ENCODE measurements around the gene MRPL9.
"Not testable (repeated sequence)": the region's sequence is repeated elsewhere in the genome, so short reads cannot be mapped to it uniquely, and the experiment has no call there.

The MRPL9 gene

DNA sequence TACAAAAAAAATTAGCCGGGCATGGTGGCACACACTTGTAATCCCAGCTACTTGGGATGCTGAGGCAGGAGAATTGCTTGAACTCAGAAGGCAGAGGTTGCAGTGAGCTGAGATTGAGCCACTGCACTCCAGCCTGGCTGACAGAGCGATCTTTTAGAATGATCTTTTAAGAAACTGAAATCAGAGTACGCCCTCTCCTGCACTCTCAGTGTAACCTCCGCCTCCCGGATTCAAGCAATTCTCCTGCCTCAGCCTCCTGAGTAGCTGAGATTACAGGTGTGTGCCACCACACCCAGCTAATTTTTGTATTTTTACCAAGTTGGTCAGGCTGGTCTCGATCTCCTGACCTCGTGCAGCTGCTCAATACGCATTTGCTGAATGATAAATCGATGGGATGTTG lies 29.3 kb downstream of the MRPL9 start:
- not testable (repeated sequence) for H3K4me3 Mint-ChIP-seq; H3K27ac Mint-ChIP-seq; H3K36me3 Mint-ChIP-seq (ENCODE audit: low read depth)
- peaks cover 10% of the 10 kb centered on the region for H3K4me1 Mint-ChIP-seq (ENCODE audit: low read depth)
- H3K9me3 Mint-ChIP-seq = peaks cover 23% of the 10 kb centered on the region
- intact Hi-C loops (cut with micrococcal nuclease) = loop anchor here (2.0 kb wide), 1 partner anchor 293 kb away; no protein-coding TSS in a partner anchor
- peaks cover 10% of the 10 kb centered on the region for H3K27me3 Mint-ChIP-seq

DNA sequence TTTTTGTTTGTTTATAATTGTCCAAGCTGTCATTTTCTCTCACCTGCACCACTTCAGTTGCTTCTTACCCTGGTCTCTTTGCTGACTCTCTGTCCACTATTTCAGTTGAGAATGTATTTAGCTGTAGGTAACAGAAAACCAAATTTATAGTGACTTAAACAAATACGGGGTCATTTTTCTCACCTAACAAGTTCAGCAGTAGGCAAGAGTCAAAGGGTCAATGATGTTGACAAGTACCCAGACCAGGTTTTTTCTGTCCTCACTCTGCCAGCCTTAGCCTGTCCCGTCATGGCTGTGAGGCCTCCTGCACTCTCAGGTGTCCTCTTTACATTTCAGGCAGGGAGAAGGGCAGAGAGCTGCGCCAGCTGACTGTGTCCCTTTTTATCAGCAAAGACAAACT lies 30.2 kb downstream of the MRPL9 start:
- Mint-ChIP-seq H3K36me3 (ENCODE audit: low read depth) (no peaks in the 10 kb centered on the region), H3K27me3 (peaks cover 16% of the 10 kb centered on the region), H3K4me3 (no peak overlapping the region), H3K27ac (no peak overlapping the region), H3K9me3 (peaks cover 19% of the 10 kb centered on the region), H3K4me1 (ENCODE audit: low read depth) (peaks cover 10% of the 10 kb centered on the region)
- intact Hi-C loops (cut with micrococcal nuclease) = no loop called here

DNA sequence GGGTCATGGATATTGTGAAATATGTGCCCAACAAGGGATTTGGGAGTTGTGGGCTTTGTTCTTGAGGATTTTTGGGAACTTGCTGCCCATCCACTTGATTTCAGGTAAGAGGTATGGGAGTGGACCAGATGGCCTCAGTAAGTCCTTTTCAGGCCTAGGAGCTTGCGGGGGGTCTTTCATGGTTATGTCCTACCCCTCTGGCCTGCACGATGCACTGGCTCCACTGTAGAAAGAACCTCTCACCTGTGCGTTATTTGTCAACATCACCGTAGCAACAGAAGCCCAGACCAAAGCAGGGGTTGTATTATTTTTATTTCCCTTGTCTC lies 33.4 kb downstream of the MRPL9 start:
- H3K9me3 Mint-ChIP-seq = no peaks in the 10 kb centered on the region
- no peaks in the 10 kb centered on the region for H3K36me3 Mint-ChIP-seq (ENCODE audit: low read depth)
- H3K27me3 Mint-ChIP-seq = peaks cover 38% of the 10 kb centered on the region

DNA sequence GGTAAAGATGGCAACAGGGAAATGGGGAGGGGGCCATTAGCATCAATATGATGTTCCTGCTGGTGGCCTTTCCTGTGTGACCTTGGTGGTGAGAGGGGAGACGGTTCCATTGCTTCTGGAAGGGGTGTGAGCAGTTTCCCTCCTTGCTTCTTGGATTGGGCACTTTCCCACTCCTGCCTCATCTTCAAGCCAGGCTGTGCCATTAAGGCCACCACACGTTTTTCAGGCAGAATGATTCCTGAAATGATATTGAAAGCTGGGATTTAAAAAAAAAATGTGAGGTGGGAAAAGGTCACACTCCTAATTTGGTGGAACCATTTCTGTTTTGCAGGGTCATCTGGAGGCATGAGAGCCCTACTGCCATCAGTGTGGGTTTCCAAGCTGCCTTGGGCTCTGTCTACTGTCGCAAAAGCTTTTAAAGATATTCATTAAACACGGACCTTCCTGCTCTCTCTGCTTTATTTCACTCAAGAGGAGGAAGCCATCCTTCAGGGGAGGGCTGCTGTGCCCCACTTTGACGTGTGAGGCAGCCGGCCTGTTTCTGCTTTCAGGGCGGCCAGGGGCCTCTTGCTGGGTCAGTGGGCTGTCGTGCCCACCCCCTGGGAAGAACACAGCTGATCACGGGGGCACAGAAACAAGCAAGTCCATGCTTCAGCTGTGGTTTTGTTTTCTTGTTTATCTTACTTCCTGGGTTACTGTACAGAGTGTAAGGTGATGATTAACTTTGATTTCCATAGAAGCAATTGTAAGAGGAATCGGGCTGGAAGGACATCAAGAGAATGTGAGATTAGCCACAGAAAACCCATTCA lies 33.9 kb downstream of the MRPL9 start:
- no peaks in the 10 kb centered on the region for H3K4me1 Mint-ChIP-seq (ENCODE audit: low read depth)
- no peaks in the 10 kb centered on the region for H3K9me3 Mint-ChIP-seq
- no peak overlapping the region for H3K4me3 Mint-ChIP-seq
- intact Hi-C loops (cut with micrococcal nuclease) = no loop called here
- peaks cover 41% of the 10 kb centered on the region for H3K27me3 Mint-ChIP-seq
- no peaks in the 10 kb centered on the region for H3K36me3 Mint-ChIP-seq (ENCODE audit: low read depth)
- H3K27ac Mint-ChIP-seq = no peak overlapping the region

More for the DNA sequence above, 33.4 kb downstream of the MRPL9 start:
- intact Hi-C loops (cut with micrococcal nuclease) = no loop called here
- Mint-ChIP-seq H3K27ac (no peak overlapping the region), H3K4me3 (no peak overlapping the region), H3K4me1 (ENCODE audit: low read depth) (peaks cover 5% of the 10 kb centered on the region)

DNA sequence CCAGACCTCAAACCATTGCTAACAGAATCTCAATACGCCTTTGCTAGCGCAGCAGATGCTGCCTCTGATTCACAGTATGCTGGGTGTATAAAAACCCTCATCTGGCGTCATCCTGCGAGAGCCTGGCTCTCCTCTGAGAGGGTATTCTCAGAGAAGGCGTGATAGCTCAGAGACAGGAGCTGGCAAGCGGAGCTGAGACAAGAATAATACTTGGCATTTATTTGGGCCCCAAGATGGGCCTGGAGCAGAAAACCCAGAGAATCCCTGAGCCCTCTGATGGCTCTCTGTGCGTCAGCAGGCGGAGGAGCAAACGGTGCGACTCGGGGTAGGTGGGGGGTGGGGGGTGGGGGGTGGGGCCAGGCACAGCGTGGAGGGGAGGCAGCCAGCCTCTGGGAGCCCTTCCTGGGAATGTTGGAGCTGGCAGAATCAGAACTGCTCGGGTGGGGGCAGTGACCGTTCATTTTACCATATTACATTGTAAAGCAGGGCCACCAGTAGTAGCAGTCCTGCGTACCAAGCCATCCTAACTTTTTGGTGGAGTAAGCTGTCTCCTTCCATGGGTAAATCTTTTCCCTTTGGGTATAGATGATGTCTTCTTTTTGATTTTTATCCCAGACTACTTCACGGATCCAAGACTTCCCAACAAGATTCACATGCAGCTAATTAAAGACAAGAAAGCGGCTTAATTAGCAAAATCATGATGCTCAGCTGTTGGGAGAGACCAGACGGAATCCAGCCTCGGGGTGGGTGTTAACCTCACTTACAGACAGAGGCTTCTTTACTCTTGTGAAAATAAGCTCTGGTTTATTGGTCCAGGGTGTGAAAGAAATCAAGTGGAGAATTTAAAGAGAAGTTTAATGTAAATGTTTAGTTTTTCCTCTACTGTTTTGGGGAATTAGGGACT lies 34.9 kb downstream of the MRPL9 start:
- no peak overlapping the region for H3K27ac Mint-ChIP-seq
- H3K27me3 Mint-ChIP-seq = peaks cover 50% of the 10 kb centered on the region
- H3K9me3 Mint-ChIP-seq = no peaks in the 10 kb centered on the region
- H3K4me3 Mint-ChIP-seq = no peak overlapping the region
- intact Hi-C loops (cut with micrococcal nuclease) = no loop called here
- no peaks in the 10 kb centered on the region for H3K36me3 Mint-ChIP-seq (ENCODE audit: low read depth)
- H3K4me1 Mint-ChIP-seq (ENCODE audit: low read depth) = no peaks in the 10 kb centered on the region

DNA sequence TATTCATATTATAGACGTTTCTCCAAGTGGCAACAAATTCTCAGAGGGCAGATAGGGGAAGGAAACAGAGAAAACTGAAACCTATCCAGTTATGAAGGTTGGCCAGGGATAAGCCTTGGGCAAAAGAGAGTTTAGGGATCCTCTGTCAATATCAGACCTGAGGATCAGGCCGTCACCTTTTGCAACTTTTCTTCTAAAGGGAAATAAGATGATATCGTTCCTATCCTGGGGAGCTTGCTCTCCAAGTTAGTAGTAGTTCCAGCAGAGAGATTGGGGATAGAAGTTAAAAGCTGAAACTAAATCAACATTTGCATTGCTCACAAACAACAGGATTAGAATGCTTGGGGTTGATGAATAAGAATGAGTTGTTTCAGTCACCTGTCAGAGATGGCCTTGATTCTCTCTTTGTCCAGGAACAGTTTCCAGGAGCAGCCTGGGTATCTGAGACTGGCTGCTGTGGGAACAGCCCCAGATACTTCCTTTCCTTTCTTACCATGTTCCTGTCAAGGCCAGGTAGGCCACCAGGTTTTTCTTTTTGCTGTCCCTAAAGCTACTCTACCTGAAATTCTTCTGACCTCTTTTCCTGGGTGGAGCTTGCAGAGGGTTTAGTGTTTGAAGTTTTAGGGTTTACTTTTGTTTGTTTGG lies 39.4 kb downstream of the MRPL9 start:
- H3K27me3 Mint-ChIP-seq = peaks cover 81% of the 10 kb centered on the region
- H3K27ac Mint-ChIP-seq = no peak overlapping the region
- H3K36me3 Mint-ChIP-seq (ENCODE audit: low read depth) = no peaks in the 10 kb centered on the region
- H3K4me3 Mint-ChIP-seq = no peak overlapping the region
- peaks cover 25% of the 10 kb centered on the region for H3K4me1 Mint-ChIP-seq (ENCODE audit: low read depth)
- intact Hi-C loops (cut with micrococcal nuclease) = no loop called here
- H3K9me3 Mint-ChIP-seq = no peaks in the 10 kb centered on the region

DNA sequence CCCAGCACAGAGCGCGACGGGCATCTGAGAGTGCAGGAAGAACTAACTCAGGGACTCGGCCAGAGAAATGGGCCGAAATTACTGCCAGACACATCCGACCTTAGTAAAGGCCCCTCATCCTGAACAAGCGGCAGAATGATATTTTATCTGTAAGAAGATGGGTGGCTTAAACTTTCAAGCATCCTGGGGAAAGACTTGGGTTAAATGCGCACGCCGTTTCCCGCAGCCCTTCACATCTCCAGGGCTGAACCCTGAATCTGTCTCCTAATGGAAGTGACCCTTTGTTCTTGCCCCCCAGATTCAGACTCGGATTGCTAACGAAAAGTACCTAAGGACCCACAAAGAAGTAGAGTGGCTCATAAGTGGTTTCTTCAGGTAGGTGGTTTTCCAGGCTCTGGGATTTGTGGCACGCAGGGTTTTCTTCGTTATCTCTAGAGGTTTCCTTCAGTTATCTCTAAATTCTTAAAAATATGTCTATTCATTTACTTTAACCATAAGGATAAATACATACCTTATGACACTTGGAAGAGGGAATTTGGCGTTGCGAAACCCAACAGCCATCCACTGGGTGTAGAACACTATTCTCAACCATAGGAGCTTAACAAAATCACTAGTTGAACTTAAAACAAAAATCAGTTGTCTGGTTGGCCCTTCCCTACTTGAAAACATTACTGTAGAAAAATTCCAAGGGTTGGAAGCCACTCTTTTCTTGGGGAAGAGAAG lies 41.3 kb downstream of the MRPL9 start:
- intact Hi-C loops (cut with micrococcal nuclease) = no loop called here
- no peaks in the 10 kb centered on the region for H3K9me3 Mint-ChIP-seq
- peak overlapping the region; percentile 84 for H3K4me3 Mint-ChIP-seq
- peaks cover 89% of the 10 kb centered on the region for H3K27me3 Mint-ChIP-seq
- no peak overlapping the region for H3K27ac Mint-ChIP-seq
- peaks cover 33% of the 10 kb centered on the region for H3K4me1 Mint-ChIP-seq (ENCODE audit: low read depth)
- H3K36me3 Mint-ChIP-seq (ENCODE audit: low read depth) = no peaks in the 10 kb centered on the region

DNA sequence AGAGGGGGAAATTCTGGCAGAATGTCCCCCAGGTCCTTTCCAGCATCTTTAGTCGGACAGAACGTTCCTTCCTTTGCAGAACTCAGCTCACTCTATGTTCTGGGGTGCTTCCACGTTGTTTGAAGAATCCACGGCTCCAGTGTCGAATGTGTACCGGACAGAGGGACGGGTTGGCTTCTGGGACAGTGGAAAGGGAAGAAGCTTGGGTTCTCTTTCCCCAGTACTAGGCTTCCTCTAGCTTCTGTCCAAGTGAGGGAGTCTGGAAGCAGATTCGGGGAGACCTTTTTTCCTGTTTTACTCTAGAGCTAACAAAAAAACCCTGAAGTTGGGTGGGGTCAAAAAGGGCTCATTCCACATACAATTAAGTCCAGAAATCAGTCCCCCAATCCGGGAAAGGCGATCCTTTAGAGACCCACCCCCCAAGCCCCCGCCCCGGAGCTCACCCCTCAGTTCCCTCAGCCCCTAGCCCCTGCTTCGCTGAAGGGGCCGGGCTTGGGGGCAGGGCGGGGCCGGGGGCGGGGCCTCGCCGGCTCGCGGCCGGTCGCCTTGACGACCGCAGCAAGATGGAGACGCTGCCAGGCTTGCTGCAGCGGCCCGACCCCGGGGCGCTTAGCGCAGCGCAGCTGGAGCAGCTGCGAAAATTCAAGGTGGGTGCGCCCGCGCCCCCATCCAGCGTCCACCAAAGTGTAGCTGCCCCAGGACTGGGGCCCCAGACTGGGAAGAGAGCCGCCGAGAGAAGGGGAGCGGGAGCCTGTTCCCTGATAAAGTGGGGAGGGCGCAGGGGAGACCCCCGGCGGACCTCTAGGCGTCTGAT lies 42.1 kb downstream of the MRPL9 start, which contains the start of gene RIIAD1:
Gene RIIAD1 (plus strand): TSS at position 549 of the 814 bp plus-strand sequence. CDS start 15 bp downstream, at position 564.
- intact Hi-C loops (cut with micrococcal nuclease) = no loop called here
- Mint-ChIP-seq H3K9me3 (no peaks in the 10 kb centered on the region), H3K27me3 (peaks cover 89% of the 10 kb centered on the region), H3K27ac (peak within 1 kb of the TSS; percentile 29), H3K36me3 (ENCODE audit: low read depth) (no peaks in the 10 kb centered on the region), H3K4me3 (peak within 1 kb of the TSS; percentile 84), H3K4me1 (ENCODE audit: low read depth) (peaks cover 36% of the 10 kb centered on the region)

DNA sequence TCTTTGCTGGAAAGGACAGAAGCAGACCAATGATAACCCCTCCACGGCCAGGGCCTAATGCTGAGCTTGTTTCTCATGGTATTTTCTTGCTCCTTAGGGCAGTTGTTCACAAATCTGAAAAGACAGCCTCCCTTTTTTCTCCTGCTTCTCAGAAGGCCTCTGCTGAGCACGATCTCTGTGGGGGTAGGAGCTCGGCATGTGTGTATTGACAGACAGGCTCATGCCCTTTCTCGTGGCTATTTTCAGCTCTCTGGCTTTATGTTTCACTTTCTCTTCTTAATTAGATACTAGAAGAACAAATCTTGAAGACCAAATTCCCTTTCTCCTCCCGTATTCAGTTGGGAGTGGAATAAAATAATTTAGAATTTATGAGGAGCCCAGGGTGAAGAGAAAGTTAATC lies 42.7 kb downstream of the MRPL9 start:
- Mint-ChIP-seq H3K9me3 (no peaks in the 10 kb centered on the region), H3K27me3 (peaks cover 90% of the 10 kb centered on the region)
- intact Hi-C loops (cut with micrococcal nuclease) = no loop called here

DNA sequence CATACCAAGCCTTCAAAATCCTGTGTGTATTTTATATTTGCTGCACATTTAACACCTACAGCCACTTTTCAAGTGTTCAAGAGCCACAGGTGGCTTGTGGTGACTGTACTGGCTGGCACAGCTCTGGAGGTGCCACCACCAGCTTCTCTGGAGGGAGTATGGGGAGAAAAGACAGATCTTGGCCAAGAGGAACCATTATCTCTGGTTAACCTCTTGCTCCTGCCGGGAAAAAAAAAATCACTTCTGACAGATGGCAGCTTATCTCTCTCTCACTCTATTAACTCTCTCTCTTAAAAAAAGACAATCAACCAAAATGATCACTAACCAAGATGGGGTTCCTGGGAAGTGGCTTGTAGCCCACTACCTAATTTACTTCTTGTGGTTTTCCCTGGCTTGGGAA lies 43.2 kb downstream of the MRPL9 start:
- intact Hi-C loops (cut with micrococcal nuclease) = no loop called here
- Mint-ChIP-seq H3K4me1 (ENCODE audit: low read depth) (peaks cover 36% of the 10 kb centered on the region), H3K27me3 (peaks cover 92% of the 10 kb centered on the region), H3K27ac (peak overlapping the region; percentile 29), H3K36me3 (ENCODE audit: low read depth) (no peaks in the 10 kb centered on the region), H3K4me3 (no peak overlapping the region), H3K9me3 (no peaks in the 10 kb centered on the region)

More for the DNA sequence above, 42.7 kb downstream of the MRPL9 start:
- Mint-ChIP-seq H3K27ac (peak overlapping the region; percentile 29), H3K4me3 (peak overlapping the region; percentile 53), H3K36me3 (ENCODE audit: low read depth) (no peaks in the 10 kb centered on the region), H3K4me1 (ENCODE audit: low read depth) (peaks cover 36% of the 10 kb centered on the region)

DNA sequence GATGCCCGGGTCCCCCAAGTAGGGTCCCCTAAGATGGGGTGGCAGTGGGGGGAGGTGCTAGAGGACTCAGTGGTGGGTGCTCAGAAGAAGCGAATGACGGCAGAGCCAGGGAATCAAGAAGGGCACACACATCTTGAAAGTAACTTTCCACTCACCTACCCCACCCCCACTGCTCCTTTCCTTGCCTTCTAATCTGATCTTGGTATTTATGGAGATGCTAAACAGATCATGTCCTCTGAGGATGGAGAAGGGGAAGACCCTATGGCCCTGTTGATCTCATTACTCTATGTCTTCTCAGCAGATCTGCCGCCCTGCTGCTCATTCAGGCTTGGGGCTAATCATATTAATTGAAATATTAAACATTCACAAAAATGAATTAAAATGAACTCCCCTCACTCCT lies 44.6 kb downstream of the MRPL9 start:
- Mint-ChIP-seq H3K36me3 (ENCODE audit: low read depth) (no peaks in the 10 kb centered on the region), H3K27me3 (peaks cover 92% of the 10 kb centered on the region), H3K9me3 (no peaks in the 10 kb centered on the region), H3K27ac (no peak overlapping the region), H3K4me1 (ENCODE audit: low read depth) (peaks cover 36% of the 10 kb centered on the region), H3K4me3 (no peak overlapping the region)
- intact Hi-C loops (cut with micrococcal nuclease) = no loop called here

DNA sequence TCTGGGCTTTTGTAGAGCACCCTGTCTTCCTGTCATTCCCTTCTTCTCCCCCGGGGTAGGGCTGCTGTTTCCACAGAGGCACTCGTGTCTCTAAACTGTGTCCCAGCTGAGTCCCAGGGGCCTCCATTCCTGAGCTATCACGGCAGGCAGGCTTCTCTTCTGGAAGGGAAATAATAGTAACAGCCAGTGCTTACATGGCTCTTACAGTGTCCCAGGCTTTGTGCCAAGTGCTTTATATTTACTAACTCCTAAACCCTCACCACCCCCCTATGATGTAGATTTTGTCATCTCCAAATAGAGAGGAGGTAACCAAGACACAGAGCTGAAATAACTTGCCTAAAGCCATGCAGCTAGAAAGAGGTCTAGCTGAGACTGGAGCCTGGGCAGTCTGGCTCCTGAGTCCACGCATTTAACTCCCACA lies 45.3 kb downstream of the MRPL9 start:
- no peaks in the 10 kb centered on the region for H3K36me3 Mint-ChIP-seq (ENCODE audit: low read depth)
- H3K4me3 Mint-ChIP-seq = no peak overlapping the region
- H3K9me3 Mint-ChIP-seq = no peaks in the 10 kb centered on the region
- H3K27me3 Mint-ChIP-seq = peaks cover 88% of the 10 kb centered on the region
- H3K4me1 Mint-ChIP-seq (ENCODE audit: low read depth) = peaks cover 36% of the 10 kb centered on the region
- intact Hi-C loops (cut with micrococcal nuclease) = no loop called here
- H3K27ac Mint-ChIP-seq = no peak overlapping the region

All from dendritic cell treated with granulocyte-macrophage colony-stimulating factor and Interleukin-4, amounts not matched to agents 40 ng/mL and 50 ng/mL, for 4 days (primary cell).